GM19467 (cell line): Measurements from ENCODE around the gene ERFE.

Source experiments
- ATAC-seq: cut with Tn5 transposase; IDR thresholded peaks from one replicate; pipeline ENCODE4 v1.9.1; 2021; ENCODE audit warnings: mild to moderate bottlenecking, moderate library complexity; ENCODE audit not compliant: unreplicated experiment

The ERFE gene

GRCh38 chr2:238152771-238153688 lies 5.7 kb upstream of the ERFE start:
- no peak for ATAC-seq

DNA sequence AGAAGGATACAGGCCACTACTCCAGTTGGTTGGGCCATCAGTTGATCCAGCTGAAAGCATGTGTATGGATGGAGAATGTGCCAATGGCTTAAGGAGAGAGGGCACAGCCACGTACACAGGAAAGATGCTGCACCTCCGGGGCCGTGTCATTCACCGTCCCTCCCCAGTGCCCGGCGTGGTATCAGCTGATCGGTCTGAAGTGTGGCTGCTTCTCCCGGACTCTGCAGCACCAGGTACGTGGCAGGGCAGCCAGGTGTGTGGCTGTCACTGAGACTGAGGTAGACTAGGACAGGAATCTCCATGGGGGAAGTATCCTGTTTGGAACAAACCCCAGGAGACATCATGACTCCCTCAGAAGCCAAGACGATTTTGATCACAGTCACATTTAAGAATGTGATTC lies 4.2 kb upstream of the ERFE start:
- ATAC-seq, result no peak

GRCh38 chr2:238155051-238155760 lies 3.6 kb upstream of the ERFE start:
- no peak for ATAC-seq

DNA sequence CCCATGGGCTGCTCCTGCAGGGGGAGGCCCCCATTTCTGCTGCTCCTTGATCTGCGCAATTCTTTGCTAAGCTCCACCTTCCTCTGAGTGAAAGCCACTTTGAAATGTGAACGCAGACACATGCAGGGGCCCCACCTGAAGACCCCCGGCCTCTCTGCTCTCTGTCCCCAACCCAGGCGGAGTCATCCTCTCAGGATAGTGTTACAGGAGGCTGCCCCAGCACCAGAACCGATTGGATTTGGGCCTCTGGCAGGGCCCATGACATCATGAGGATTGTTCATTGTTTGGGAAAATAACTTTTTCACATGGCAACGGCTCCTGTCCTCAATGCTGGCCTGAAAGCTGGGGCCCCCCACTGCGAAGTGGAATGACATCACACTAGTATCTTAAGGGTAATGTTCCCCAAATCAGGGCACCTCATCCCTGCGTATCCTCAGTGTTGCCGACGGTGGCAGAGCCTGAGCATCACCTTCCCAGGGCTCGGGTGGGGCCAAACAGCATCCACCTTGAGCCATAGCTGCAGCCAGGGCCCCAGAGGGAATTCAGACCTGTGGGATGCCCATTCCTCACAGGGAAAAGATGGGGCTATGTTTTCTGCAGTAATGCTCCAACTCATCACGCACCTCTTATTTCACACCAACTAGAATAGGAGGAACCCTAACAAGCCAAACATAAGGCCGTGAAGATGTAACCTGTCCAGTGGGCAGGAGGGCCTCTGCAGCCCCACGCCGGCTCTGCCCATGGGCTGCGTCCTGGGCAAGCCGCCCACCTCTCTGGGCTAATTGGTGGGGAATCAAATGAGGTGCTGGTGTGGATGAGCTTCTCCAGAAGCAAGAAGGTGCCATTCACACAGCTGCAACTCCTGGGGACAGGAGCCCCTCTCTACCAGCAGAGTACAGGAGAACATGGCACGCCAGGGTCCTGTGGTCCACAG lies 2.7 kb upstream of the ERFE start:
- no peak for ATAC-seq

DNA sequence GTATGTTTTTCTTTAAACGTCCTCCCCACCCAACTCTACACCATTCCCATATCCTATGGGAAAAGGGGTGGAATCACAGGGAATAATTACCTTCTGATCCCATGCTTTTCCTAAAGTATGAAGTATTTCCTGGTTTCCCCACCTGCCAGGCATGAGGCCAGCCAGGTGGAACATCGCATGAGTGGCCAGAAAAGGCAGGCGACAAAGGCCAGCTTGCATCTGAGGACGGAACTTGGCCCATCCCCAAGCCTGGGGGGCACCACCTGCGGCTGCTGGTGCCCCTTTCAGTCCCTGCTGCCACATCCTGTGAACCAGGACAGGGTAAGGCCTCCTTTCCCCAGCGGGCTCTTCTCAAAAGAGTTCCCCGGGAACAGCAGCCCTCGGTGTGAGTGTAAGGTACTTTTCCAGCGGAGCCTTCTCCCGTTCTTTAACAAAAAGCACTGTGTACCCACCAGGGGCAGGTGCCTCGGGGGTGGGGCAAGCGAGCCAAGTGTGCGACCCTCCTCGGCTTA lies 1.2 kb upstream of the ERFE start:
- no peak for ATAC-seq

- no peak for ATAC-seq
Measured at GRCh38 chr2:238158018-238158508, 707 bp upstream of the ERFE start.

GRCh38 chr2:238159071-238159539 lies 335 bp downstream of the ERFE start:
- ATAC-seq, result no peak

DNA sequence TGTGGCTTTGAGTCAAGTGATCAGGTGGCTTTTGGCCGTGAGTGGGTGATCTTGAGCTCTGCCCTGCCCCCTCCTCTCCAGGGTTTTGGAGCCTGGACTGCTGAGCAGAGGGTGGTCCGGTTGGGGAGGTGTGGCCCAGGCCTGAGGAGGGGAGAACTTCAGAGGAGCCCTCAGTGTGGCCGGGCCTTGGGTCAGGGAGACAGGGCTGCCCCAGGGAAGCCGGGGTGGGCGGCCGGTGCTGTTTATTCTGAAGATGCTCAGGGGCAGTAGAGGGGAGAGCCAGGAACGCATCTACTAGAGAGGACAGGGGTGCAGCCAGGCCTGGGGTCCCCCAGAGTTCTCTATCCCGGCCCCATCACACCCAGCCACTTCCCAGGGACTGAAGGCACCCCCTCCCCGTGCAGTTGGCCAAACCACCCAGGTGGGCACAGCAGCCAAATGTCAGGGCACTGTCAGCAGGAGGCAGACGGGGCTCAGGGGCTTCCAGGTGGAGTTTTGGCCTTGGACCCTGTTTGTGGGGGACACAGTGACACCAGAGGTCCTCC lies 963 bp downstream of the ERFE start:
- ATAC-seq, result no peak

DNA sequence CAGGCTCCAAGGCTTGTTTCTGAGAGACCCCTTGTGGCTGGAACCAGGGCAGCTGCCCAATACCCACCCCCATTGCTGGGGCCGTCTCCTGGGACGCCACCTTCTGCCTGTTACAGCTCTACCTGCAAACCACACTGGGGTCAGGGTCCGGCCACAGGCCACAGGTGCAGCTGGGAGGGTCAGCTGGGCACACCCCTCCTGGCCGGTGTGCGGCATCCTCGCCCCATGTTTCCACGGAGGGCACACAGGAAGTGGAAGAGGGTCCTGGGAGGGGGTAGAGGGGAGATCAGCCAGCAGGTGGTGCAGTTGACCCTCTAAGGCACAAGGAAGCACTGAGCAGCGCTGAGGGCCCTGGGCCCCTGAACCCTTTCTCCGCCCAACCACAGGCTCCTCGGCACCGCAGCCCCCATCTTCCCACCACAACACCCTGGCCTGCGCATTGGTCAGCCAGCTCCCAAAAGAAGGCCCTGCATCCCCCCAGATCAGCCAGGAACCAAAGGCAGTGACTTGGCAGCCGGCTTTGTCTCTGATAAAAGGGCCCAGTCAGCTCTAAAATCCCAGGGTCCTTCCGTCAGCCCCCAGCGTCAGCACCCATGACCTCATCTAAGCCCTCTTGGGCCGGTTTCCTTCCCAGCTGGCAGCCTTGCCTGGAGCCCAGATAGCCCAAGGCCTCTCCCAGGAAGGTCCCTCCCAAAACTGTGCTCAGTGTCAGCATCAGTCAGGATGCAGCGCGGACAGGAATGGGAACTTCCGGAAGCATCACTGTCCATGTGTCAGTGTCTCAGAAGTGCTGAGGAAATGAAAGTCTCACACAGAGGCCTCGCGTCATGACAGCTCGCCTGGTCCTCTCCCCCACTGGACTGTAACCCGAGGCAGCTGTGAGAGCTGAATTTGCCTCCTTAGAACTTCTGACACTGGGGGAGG lies 1.7 kb downstream of the ERFE start:
- ATAC-seq, result no peak

- ATAC-seq, result no peak
Measured at GRCh38 chr2:238161291-238162051, 2.7 kb downstream of the ERFE start.

- no peak for ATAC-seq
Measured at GRCh38 chr2:238162251-238162845, 3.6 kb downstream of the ERFE start.

GRCh38 chr2:238162846-238163441 lies 4.2 kb downstream of the ERFE start:
- no peak for ATAC-seq

GRCh38 chr2:238163481-238164198 lies 4.9 kb downstream of the ERFE start:
- ATAC-seq, result no peak

GRCh38 chr2:238164906-238165287 lies 6.1 kb downstream of the ERFE start:
- ATAC-seq, result no peak

DNA sequence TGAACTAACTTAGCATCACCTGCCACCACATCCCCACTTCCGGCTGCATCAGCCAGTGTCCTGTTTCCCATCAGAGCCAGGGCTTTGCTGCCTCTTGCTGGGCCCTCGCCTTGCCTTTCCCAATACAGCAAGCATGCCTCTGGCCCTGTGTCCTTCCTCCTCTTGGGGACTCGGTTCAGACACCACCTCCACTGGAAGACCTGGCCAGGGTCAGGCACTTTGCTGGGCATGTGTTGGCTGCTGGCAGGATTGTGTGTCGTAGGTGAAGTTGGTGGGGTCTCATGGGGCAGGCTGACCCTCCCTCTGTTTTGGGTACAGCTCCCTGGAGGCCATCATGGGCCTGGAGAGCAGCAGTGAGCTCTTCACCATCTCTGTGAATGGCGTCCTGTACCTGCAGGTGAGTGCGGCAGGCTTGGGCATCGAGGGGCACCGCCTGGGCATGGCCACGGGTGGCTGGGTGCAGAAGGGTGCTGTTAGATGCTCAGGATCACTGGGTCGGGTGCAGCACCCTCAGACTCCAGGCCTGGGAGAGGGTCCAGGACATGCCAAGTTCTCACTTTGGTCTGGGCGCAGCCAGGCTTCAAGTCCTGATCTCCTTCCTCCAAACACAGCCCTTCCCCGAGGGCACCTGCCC lies 6.6 kb downstream of the ERFE start:
- ATAC-seq, result no peak
